ENCODE results near the gene ZBTB37. TPM values are rescaled to one million over a fixed set of nuclear protein-coding genes. Genes with fewer than 3 reads are reported as not detected.

ZBTB37 gene
- total RNA-seq, 2 donors from 2014 or later, result 8.8 to 14.3 TPM

GRCh38 chr1:173937062-173937461 lies 68.9 kb downstream of the ZBTB37 start:
- peaks cover 26% of the 10 kb centered on the region for H3K36me3 ChIP-seq
- no peaks in the 10 kb centered on the region for H3K4me1 ChIP-seq (ENCODE audit: control insufficient read depth in 1 of 2, low read depth in 2 of 2)
- H3K4me3 ChIP-seq, result no peak overlapping the region
- no peak for DNase-seq (ENCODE audit: low spot score)
- H3K27ac ChIP-seq, result no peak overlapping the region
- no peaks in the 10 kb centered on the region for H3K9me3 ChIP-seq
- TF ChIP-seq CTCF (IDR thresholded peaks at IDR 0.05), result no peak
- H3K27me3 ChIP-seq (replicated peaks; ENCODE audit: insufficient read depth), result no peaks in the 10 kb centered on the region
- no peak for ATAC-seq (ENCODE audit: insufficient number of reproducible peaks, low FRiP score, low read depth)

GRCh38 chr1:173946380-173946921 lies 78.3 kb downstream of the ZBTB37 start:
- DNase-seq (ENCODE audit: low spot score) (no peak), ATAC-seq (ENCODE audit: insufficient number of reproducible peaks, low FRiP score, low read depth) (no peak)
- no peak overlapping the region for H3K4me3 ChIP-seq
- no peak overlapping the region for H3K27ac ChIP-seq
- no peak for TF ChIP-seq CTCF (IDR thresholded peaks at IDR 0.05)
- H3K9me3 ChIP-seq, result no peaks in the 10 kb centered on the region
- H3K36me3 ChIP-seq, result peaks cover 52% of the 10 kb centered on the region
- no peaks in the 10 kb centered on the region for H3K4me1 ChIP-seq (ENCODE audit: control insufficient read depth in 1 of 2, low read depth in 2 of 2)
- H3K27me3 ChIP-seq (replicated peaks; ENCODE audit: insufficient read depth), result no peaks in the 10 kb centered on the region

GRCh38 chr1:173948594-173948993 lies 80.4 kb downstream of the ZBTB37 start:
- no peak for DNase-seq (ENCODE audit: low spot score)
- TF ChIP-seq CTCF (IDR thresholded peaks at IDR 0.05), result no peak
- H3K27me3 ChIP-seq (replicated peaks; ENCODE audit: insufficient read depth), result no peaks in the 10 kb centered on the region
- no peak overlapping the region for H3K4me3 ChIP-seq
- H3K36me3 ChIP-seq, result peaks cover 50% of the 10 kb centered on the region
- H3K27ac ChIP-seq, result no peak overlapping the region
- H3K9me3 ChIP-seq, result no peaks in the 10 kb centered on the region
- ATAC-seq (ENCODE audit: insufficient number of reproducible peaks, low FRiP score, low read depth), result no peak
- H3K4me1 ChIP-seq (ENCODE audit: control insufficient read depth in 1 of 2, low read depth in 2 of 2), result no peaks in the 10 kb centered on the region

Other genes with a start within 250 kb of the ZBTB37 start
- gene TEX50, start 233.0 kb upstream of the ZBTB37 start, total RNA-seq, result not detected
- gene ANKRD45, start 198.5 kb upstream of the ZBTB37 start, total RNA-seq, result not detected
- gene KLHL20, start 153.4 kb upstream of the ZBTB37 start, total RNA-seq, result 10 to 100 TPM; 21.1 to 75.8 TPM
- 10 to 100 TPM in 1 of 2 donors, 1 to 10 TPM in 1; 9.2 to 10.0 TPM for gene DARS2, start 43.7 kb upstream of the ZBTB37 start, total RNA-seq
- gene CENPL, start 43.5 kb upstream of the ZBTB37 start, total RNA-seq, result 1 to 10 TPM; 1.5 to 3.3 TPM
- 100 to 1,000 TPM; 120 to 294 TPM for gene GAS5, start 391 bp upstream of the ZBTB37 start, total RNA-seq
- gene SERPINC1, start 48.9 kb downstream of the ZBTB37 start, total RNA-seq, result not detected
- 10 to 100 TPM; 25.3 to 41.5 TPM for gene RC3H1, start 154.0 kb downstream of the ZBTB37 start, total RNA-seq

All from thoracic aorta (tissue), 2 donors.